HG03460 (cell line): ENCODE measurements around the gene SNED1.

Source experiments
- ATAC-seq: cut with Tn5 transposase; IDR thresholded peaks from one replicate; pipeline ENCODE4 v1.9.1; 2021; ENCODE audit not compliant: unreplicated experiment

Gene SNED1

DNA sequence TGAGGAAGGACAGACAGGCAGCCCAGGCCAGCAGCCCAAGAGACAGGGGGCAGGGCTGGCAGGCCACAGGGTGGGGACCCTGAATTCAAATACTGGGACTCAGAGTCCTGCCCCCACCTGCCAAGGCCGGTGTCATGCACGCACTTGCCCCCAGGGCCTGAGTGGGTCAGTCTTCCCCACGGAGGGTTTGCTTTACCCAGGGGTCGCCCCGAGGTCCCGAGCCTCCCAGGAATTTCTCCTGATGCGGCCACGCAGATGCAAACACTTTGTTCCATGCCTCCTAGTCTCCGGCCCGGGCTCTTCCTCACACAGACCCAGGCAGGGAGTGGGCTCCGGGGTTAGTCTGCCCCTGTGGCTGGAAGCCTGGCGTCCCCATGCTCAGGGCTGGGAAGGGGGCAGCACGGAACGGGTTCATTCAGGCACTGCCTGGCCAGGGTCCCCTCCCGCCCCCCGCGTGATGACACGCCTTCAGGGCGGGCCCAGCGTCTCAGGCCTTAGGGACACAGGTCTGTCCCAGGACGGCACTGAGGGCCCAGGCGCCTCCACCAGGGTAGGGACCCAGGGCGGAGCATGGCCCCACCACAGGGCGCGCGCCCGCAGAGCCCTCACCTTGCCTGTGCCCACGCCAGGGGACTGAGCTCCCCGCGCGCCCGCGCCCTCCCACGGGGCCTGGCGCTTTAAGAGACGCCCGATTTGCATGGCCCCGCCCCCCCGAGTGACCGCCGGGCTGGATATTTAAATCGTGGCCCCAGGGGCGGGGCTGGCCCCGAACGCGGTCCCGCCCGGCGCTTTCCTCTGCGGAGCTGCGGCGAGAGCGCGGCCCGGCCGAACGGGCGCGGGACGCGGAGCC, at the start of gene SNED1:
SNED1 (plus strand) TSS at position 763 of the 850 bp plus-strand sequence. CDS start 220 bp downstream, outside the sequence.
- ATAC-seq: no peak

GRCh38 chr2:240948905-240949790, 49.3 kb upstream of the SNED1 start:
- ATAC-seq: no peak

- ATAC-seq: no peak
Measured at GRCh38 chr2:240949791-240950705, 48.4 kb upstream of the SNED1 start.

- ATAC-seq: no peak
Measured at GRCh38 chr2:240951045-240951594, 47.3 kb upstream of the SNED1 start.

GRCh38 chr2:240952496-240953246, 45.7 kb upstream of the SNED1 start:
- no peak for ATAC-seq

GRCh38 chr2:240953426-240954410, 44.7 kb upstream of the SNED1 start:
- no peak for ATAC-seq

GRCh38 chr2:240954436-240955305, 43.7 kb upstream of the SNED1 start:
- ATAC-seq: no peak

- no peak for ATAC-seq
Measured at GRCh38 chr2:240955306-240956170, 42.9 kb upstream of the SNED1 start.

- no peak for ATAC-seq
Measured at GRCh38 chr2:240956171-240956934, 42.1 kb upstream of the SNED1 start.

DNA sequence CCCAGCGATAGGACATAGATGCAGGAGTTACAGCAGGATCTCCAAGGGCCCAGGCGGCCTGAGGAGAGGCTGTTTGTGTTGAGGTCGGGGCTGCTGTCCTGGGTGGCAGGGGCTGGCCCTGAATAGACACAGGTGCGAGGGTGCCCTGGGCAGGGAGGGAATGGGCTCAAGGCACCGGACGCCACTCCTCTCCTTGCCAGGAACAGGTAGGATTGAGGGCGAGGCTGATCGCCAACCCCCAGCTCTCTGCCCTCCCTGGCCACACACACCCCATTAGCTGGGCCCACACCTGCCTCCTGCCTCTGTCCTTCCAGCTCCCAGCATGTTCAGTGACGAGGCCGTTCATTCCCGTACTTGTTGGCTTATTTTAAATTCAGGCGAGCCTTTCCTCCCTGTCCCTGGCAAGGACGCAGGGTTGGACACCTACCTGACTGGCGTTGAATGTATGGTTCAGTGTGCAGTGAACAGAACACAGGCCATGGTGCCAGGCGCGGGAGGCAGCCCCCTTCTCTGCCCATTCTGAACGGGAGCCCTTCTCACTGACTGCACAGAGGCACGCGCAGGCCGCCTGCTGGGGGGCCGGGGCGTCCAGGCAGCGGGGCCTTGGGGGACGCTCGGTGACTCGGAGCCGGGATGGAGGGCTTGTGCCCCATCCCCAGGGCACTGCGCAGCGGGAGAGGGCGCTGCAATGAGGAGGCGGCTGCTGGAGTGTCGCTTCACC, 41.3 kb upstream of the SNED1 start:
- ATAC-seq: no peak

GRCh38 chr2:240957656-240958365, 40.6 kb upstream of the SNED1 start:
- no peak for ATAC-seq

- no peak for ATAC-seq
Measured at GRCh38 chr2:240958366-240959213, 39.8 kb upstream of the SNED1 start.

DNA sequence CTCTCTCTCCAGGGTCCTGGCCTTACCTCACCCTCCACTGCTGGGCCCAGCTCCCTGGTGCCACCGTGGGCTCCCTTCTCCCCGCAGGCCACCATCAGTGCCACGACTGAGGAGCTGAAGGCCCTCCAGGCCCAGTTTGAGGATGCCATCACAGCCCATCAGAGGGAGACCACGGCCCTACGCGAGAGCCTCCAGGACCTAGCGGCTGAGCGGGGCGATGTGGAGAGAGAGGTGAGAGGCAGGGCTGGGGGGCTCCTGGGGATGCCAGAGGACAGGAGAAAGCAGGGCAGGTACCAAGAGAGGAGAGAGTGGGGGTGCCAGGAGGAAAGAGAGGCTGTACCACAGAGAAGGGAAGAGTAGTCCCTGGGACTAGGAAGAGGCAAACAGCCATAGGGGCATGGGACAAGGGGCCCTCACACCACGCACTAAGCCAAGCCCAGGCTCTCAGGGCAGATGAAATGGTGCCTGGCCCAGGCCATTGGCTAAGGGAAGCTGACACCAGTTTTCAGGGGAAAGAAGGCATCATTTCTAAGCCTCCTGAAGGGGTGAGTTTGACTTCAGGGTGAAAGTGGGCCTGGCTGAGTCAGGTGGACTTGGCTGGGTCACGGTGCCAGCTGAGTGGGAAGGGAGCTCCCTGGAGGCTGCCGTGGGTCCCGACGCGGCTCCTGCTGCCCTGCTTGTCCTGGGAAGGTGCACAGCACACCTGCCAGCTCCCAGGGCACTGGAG, 39.0 kb upstream of the SNED1 start:
- ATAC-seq: no peak
